GM12801 (cell line): Measurements from ENCODE around the gene LIN28B.

Experiments used
- CTCF ChIP-seq: IDR thresholded peaks from one replicate; pipeline ENCODE4 v1.5.1; 2011; ENCODE audit warnings: control low read depth; ENCODE audit not compliant: insufficient read length; ENCODE audit errors: extremely low read depth

LIN28B gene

GRCh38 chr6:105078386-105078708 is 121.4 kb downstream of the LIN28B start:
- TF ChIP-seq CTCF = no peak

- no peak for TF ChIP-seq CTCF
These were observed 123.4 kb downstream of the LIN28B start for GRCh38 chr6:105080279-105080678.

- TF ChIP-seq CTCF = no peak
These were observed 130.8 kb downstream of the LIN28B start for GRCh38 chr6:105087571-105088211.

GRCh38 chr6:105091140-105091829 is 134.4 kb downstream of the LIN28B start:
- no peak for TF ChIP-seq CTCF

GRCh38 chr6:105094133-105094640 is 137.3 kb downstream of the LIN28B start:
- no peak for TF ChIP-seq CTCF

GRCh38 chr6:105095139-105095538 is 138.2 kb downstream of the LIN28B start:
- no peak for TF ChIP-seq CTCF

GRCh38 chr6:105097288-105097687 is 140.4 kb downstream of the LIN28B start:
- TF ChIP-seq CTCF = no peak
